Tibial nerve (tissue), 4 donors: ENCODE data around the gene MAGI1. TPM values are rescaled to one million over a fixed set of nuclear protein-coding genes. Genes with fewer than 3 reads are reported as not detected.
A peak's percentile ranks its signal among the peaks of the same experiment; 100 is the strongest.

Experiments
- DNase-seq, 2 donors: peaks; one replicate each; pipeline ENCODE4 v3.0.0-alpha.2; 2019; ENCODE audit warnings: low spot score in 2 of 2
- H3K27ac ChIP-seq, 4 donors: fragments of 200-600 bp; sonication (generic) in 3 of 4; one replicate each; pipeline ENCODE4 v1.5.1; 2017 to 2019; ENCODE audit warnings: mild to moderate bottlenecking in 1 of 4
- H3K27me3 ChIP-seq, 2 donors: fragments of 200-600 bp; sonication (generic) in 1 of 2; one replicate each; pipeline versions ENCODE4 v1.5.1 to v1.6.0; 2017 to 2019
- H3K36me3 ChIP-seq, 3 donors: fragments of 200-600 bp; sonication (generic); one replicate each; pipeline ENCODE4 v1.5.1; 2018 to 2019
- H3K4me1 ChIP-seq, 4 donors: fragments of 200-600 bp; sonication (generic) in 3 of 4; one replicate each; pipeline ENCODE4 v1.5.1; 2017 to 2019
- H3K4me3 ChIP-seq, 4 donors: fragments of 200-600 bp; sonication (generic) in 3 of 4; one replicate each; pipeline ENCODE4 v1.5.1; 2017 to 2019; ENCODE audit warnings: mild to moderate bottlenecking in 1 of 4, moderate library complexity in 1 of 4
- H3K9me3 ChIP-seq, 4 donors: fragments of 200-600 bp; sonication (generic) in 3 of 4; one replicate each; pipeline ENCODE4 v1.5.1; 2017 to 2019
- EP300 ChIP-seq, 2 donors: sonication (generic); formaldehyde crosslinking; IDR thresholded peaks; one replicate each; pipeline ENCODE4 v1.6.1; 2017; ENCODE audit warnings: antibody characterized with exemption in 2 of 2, mild to moderate bottlenecking in 1 of 2
- POLR2A ChIP-seq, 2 donors: fragments of 450-650 bp; IDR thresholded peaks; one replicate each; pipeline ENCODE4 v1.6.1; 2017; ENCODE audit warnings: antibody characterized with exemption in 2 of 2, mild to moderate bottlenecking in 2 of 2, moderate library complexity in 2 of 2
- WGBS, 2 donors: methylation state at CpG; one replicate each; pipeline ENCODE4 v1.1.5; 2018; 5-methylcytosine and 5-hydroxymethylcytosine counted together
- total RNA-seq, 4 donors: library from RNA; depleted of rRNA; stranded (reverse); fragments of >200 nt; gene quantifications; one replicate each; pipeline ENCODE4 v1.1.0, GENCODE V29; 2016
- TF ChIP-seq, protein P1 (sequence below), 5 experiments: fragments of 200-600 bp in 3 of 5; fragments of 450-650 bp in 2 of 5; sonication (generic) in 3 of 5; IDR thresholded peaks; one replicate each; pipeline ENCODE4 v1.5.1; 2016 to 2019; ENCODE audit warnings: antibody characterized with exemption in 5 of 5, mild to moderate bottlenecking in 3 of 5, moderate library complexity in 2 of 5

Gene MAGI1
- total RNA-seq, 4 donors from 2014 or later, result 30.6 to 52.8 (median 36.1) TPM

DNA sequence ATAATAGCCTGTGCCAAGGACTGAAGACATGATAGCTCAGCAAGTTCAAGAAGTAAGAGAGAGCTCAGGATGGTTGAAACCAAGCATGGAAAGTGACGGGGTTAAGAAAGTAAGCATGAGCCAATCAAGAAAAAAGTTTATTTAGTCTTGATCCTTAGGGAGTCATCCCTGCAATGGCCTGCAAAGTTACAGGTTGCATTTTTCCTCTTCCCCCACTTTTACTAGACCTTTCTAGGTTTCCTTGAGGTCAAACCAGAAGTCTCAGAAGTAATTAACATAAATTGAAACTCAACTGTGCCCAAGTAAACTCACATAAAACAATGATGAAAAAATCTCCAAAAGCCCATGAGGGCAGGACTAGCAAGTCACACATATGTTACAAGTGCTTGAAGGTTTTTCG lies 250.9 kb downstream of the MAGI1 start:
- TF ChIP-seq, protein P1, sequence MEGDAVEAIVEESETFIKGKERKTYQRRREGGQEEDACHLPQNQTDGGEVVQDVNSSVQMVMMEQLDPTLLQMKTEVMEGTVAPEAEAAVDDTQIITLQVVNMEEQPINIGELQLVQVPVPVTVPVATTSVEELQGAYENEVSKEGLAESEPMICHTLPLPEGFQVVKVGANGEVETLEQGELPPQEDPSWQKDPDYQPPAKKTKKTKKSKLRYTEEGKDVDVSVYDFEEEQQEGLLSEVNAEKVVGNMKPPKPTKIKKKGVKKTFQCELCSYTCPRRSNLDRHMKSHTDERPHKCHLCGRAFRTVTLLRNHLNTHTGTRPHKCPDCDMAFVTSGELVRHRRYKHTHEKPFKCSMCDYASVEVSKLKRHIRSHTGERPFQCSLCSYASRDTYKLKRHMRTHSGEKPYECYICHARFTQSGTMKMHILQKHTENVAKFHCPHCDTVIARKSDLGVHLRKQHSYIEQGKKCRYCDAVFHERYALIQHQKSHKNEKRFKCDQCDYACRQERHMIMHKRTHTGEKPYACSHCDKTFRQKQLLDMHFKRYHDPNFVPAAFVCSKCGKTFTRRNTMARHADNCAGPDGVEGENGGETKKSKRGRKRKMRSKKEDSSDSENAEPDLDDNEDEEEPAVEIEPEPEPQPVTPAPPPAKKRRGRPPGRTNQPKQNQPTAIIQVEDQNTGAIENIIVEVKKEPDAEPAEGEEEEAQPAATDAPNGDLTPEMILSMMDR (IDR thresholded peaks at IDR 0.05), result no peak
- TF ChIP-seq EP300 (IDR thresholded peaks at IDR 0.05) (no peak), POLR2A (IDR thresholded peaks at IDR 0.05) (no peak)
- WGBS, 2 donors, result 72 to 85% methylated on average over 2 of the region's 2 CpGs
- no peak for DNase-seq
- H3K36me3 ChIP-seq, result no peaks in the 10 kb centered on the region
- H3K4me1 ChIP-seq, result peaks cover 0 to 17% (median 0%) of the 10 kb centered on the region in 4 donors
- H3K4me3 ChIP-seq, result no peak overlapping the region
- no peaks in the 10 kb centered on the region for H3K27me3 ChIP-seq
- H3K27ac ChIP-seq, result no peak overlapping the region
- no peaks in the 10 kb centered on the region for H3K9me3 ChIP-seq

DNA sequence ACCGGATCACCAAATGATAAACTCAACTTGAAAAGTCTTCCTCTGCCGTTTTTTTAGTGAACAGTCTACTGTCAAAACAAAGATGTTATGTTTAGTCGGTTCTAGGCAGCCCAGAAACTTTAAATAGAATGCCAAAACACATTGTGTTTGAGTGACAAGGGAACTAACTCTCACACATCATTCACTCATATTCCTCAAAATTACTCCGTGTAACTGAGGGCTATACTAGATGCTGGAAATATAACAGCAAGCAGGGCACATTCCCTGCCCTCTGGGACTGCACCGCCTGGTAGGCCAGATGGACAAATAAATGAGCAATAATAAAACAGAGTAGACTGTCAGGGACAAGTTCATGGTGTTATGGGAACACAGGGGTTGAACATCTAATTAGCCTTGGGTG lies 251.4 kb downstream of the MAGI1 start:
- 31 to 33% methylated on average over 5 of the region's 5 CpGs for WGBS, 2 donors
- no peaks in the 10 kb centered on the region for H3K27me3 ChIP-seq
- peaks cover 0 to 17% (median 0%) of the 10 kb centered on the region in 4 donors for H3K4me1 ChIP-seq
- no peaks in the 10 kb centered on the region for H3K9me3 ChIP-seq
- no peak overlapping the region for H3K4me3 ChIP-seq
- no peak overlapping the region for H3K27ac ChIP-seq
- DNase-seq, result no peak
- H3K36me3 ChIP-seq, result no peaks in the 10 kb centered on the region
- TF ChIP-seq, protein P1 (IDR thresholded peaks at IDR 0.05), result no peak
- TF ChIP-seq EP300 (IDR thresholded peaks at IDR 0.05), result no peak
- no peak for TF ChIP-seq POLR2A (IDR thresholded peaks at IDR 0.05)

DNA sequence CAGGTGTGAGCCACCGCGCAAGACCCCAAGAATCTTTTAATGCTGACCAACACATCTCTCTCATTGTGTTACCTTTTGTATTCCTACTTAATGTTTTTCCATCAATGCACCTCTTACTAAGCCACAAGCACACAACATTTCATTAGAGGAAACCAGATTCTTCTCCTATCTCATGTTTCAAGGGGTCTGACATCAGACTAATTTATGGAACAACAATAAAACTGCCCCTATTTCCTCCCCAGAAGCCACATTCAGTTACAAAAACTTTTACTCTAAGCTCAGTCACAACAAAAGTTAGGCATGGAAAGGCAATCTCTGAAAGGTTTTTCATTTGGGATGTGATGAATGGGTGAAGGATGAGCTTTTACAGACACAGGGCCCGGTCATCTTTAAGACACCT lies 251.8 kb downstream of the MAGI1 start:
- Histone ChIP-seq H3K27me3 (no peaks in the 10 kb centered on the region), H3K9me3 (no peaks in the 10 kb centered on the region), H3K4me1 (peaks cover 0 to 17% (median 0%) of the 10 kb centered on the region in 4 donors), H3K36me3 (no peaks in the 10 kb centered on the region), H3K27ac (no peak overlapping the region), H3K4me3 (no peak overlapping the region)
- TF ChIP-seq, protein P1 (IDR thresholded peaks at IDR 0.05), result no peak
- no peak for TF ChIP-seq EP300 (IDR thresholded peaks at IDR 0.05)
- no peak for TF ChIP-seq POLR2A (IDR thresholded peaks at IDR 0.05)
- WGBS, 2 donors, result 91% methylated on average over 3 of the region's 3 CpGs
- no peak for DNase-seq

DNA sequence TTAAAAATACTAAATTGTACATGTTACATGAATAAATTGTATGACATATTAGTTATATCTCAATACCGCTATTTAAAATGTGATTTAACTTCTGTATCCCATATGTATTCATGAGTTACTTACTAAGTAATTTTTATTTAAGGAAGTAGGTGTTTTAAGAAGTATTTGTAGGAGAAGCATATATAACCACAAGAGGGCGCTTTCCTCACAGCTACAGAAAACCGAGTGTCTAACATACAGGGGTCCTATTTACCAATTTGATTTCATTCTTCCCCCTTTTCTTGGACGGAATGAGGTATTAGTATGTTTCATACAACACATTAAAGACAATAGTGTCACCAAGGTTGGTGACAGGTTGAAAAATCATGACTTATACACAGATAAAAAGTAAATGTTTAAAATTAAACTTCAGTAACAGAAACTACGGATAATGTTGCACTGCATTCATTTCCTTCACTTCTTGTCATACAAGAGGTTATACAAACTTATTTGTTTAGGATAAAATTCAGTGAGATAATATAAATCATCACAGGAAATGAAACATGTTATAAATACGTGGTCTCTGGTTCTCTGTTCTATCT lies 253.6 kb downstream of the MAGI1 start:
- Histone ChIP-seq H3K27ac (no peak overlapping the region), H3K9me3 (no peaks in the 10 kb centered on the region), H3K4me1 (peaks cover 0 to 17% (median 0%) of the 10 kb centered on the region in 4 donors), H3K27me3 (no peaks in the 10 kb centered on the region), H3K36me3 (no peaks in the 10 kb centered on the region), H3K4me3 (no peak overlapping the region)
- no peak for TF ChIP-seq EP300 (IDR thresholded peaks at IDR 0.05)
- TF ChIP-seq, protein P1 (IDR thresholded peaks at IDR 0.05), result peak; percentile 53 to 74 (median 64)
- peak in 1 of 2 donors; percentile 12 for DNase-seq
- 32 to 34% methylated on average over 6 of the region's 6 CpGs for WGBS, 2 donors

DNA sequence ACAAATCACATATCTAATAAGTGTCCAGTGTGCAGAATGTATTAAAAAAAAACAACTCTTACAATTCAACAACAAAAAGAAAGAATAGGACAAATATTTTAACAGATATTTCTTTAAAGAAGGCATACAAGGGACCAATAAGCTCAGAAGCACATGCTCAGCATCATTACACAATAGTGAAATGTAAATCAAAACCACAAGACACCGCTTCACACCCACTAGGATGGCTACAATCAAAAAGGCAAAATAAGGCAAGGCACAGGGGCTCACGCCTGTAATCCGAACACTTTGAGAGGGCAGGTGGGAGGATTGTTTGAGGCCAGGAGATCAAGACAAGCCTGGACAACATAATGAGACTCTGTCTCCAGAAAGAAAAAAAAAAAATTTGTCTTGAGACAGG lies 255.6 kb downstream of the MAGI1 start:
- H3K27ac ChIP-seq, result no peak overlapping the region
- H3K36me3 ChIP-seq, result no peaks in the 10 kb centered on the region
- WGBS, 2 donors, result 78 to 82% methylated on average over 3 of the region's 3 CpGs
- no peak for TF ChIP-seq POLR2A (IDR thresholded peaks at IDR 0.05)
- TF ChIP-seq EP300 (IDR thresholded peaks at IDR 0.05), result no peak
- TF ChIP-seq, protein P1 (IDR thresholded peaks at IDR 0.05), result no peak
- no peak overlapping the region for H3K4me3 ChIP-seq
- no peak for DNase-seq
- H3K4me1 ChIP-seq, result peaks cover 0 to 12% (median 0%) of the 10 kb centered on the region in 4 donors
- no peaks in the 10 kb centered on the region for H3K9me3 ChIP-seq
- H3K27me3 ChIP-seq, result no peaks in the 10 kb centered on the region
